ENCODE measurements around the gene GAPVD1. TPM values are rescaled to one million over a fixed set of nuclear protein-coding genes. Genes with fewer than 3 reads are reported as not detected.

The GAPVD1 gene
- polyA plus RNA-seq, 2 of the 4 experiments (the other 2 are of a cell fraction): 18.2 to 23.0 TPM

GRCh38 chr9:125330587-125330986 lies 69.0 kb downstream of the GAPVD1 start:
- CTCF ChIA-PET: interaction anchor here (0.7 to 1.6 kb wide), 3 partner anchors 44 to 1143 kb away, joined by 3 read pairs; no protein-coding TSS in a partner anchor

GRCh38 chr9:125332527-125332926 lies 70.9 kb downstream of the GAPVD1 start:
- Histone ChIP-seq H3K27ac (no peak overlapping the region), H3K4me1 (peaks cover 9% of the 10 kb centered on the region), H3K4me2 (no peak overlapping the region), H3K4me3 (no peak overlapping the region), H3K9me3 (no peaks in the 10 kb centered on the region)
- CTCF ChIA-PET: interaction anchor here (1.4 to 1.9 kb wide), 2 partner anchors 10 to 21 kb away, joined by 3 to 6 read pairs; no protein-coding TSS in a partner anchor
- ATAC-seq (no peak), FAIRE-seq (no peak), DNase-seq (ENCODE audit: low read depth in 1 of 2, low spot score in 1 of 2) (no peak)
- no peak for TF ChIP-seq USF2 (IDR thresholded peaks at IDR 0.05)
- no peak for TF ChIP-seq NPAS2 (CRISPR knock-in tag; IDR thresholded peaks at IDR 0.05; ENCODE audit: borderline replicate concordance)
- no peak for TF ChIP-seq RCOR1 (IDR thresholded peaks at IDR 0.05; ENCODE audit: low read depth, low read length)
- TF ChIP-seq ESRRA (IDR thresholded peaks at IDR 0.05; ENCODE audit: borderline replicate concordance, low read length): no peak
- no peak for TF ChIP-seq RNF2 (IDR thresholded peaks at IDR 0.05; ENCODE audit: borderline replicate concordance, low read depth)
- TF ChIP-seq CEBPB (IDR thresholded peaks at IDR 0.05): no peak
- TF ChIP-seq ATOH8 (CRISPR knock-in tag; IDR thresholded peaks at IDR 0.05; ENCODE audit: low read depth): no peak
- no peak for TF ChIP-seq PHF8 (IDR thresholded peaks at IDR 0.05; ENCODE audit: borderline replicate concordance, low read depth)
- TF ChIP-seq RAD21 (conservative IDR thresholded peaks at IDR 0.05 in 1 of 2, IDR thresholded peaks at IDR 0.05 in 1 of 2): no peak
- no peak for TF ChIP-seq ZNF302 (CRISPR knock-in tag; IDR thresholded peaks at IDR 0.05)
- no peak for TF ChIP-seq EP300 (IDR thresholded peaks at IDR 0.05)
- no peak for TF ChIP-seq BHLHE40 (IDR thresholded peaks at IDR 0.05; ENCODE audit: low read depth, low read length)
- POLR2A ChIA-PET: no interaction called here
- WGBS (ENCODE audit: missing lambda C conversion rate): 89% methylated on average over 3 of the region's 3 CpGs

More at GRCh38 chr9:125330587-125330986, 69.0 kb downstream of the GAPVD1 start:
- no peak overlapping the region for H3K27ac ChIP-seq
- DNase-seq (ENCODE audit: low read depth in 1 of 2, low spot score in 1 of 2) (no peak), FAIRE-seq (no peak), ATAC-seq (no peak)
- POLR2A ChIA-PET: interaction anchor here (0.7 kb wide), 1 partner anchor 74 kb away, joined by 3 read pairs; no protein-coding TSS in a partner anchor
- 91% methylated on average over 2 of the region's 2 CpGs for WGBS (ENCODE audit: missing lambda C conversion rate)
- H3K4me2 ChIP-seq: no peak overlapping the region
- H3K4me1 ChIP-seq: peaks cover 10% of the 10 kb centered on the region
- H3K9me3 ChIP-seq: no peaks in the 10 kb centered on the region
- H3K4me3 ChIP-seq: no peak overlapping the region
- TF ChIP-seq NR3C1 (IDR thresholded peaks at IDR 0.05) (no peak), ELK1 (IDR thresholded peaks at IDR 0.05; ENCODE audit: low read depth, low read length) (no peak), POLR2AphosphoS2 (conservative IDR thresholded peaks at IDR 0.05; ENCODE audit: low read length) (no peak), CBX8 (IDR thresholded peaks at IDR 0.05) (no peak), CEBPB (IDR thresholded peaks at IDR 0.05) (no peak), JUN (IDR thresholded peaks at IDR 0.05) (no peak), HDAC2 (IDR thresholded peaks at IDR 0.05) (no peak), CHD4 (IDR thresholded peaks at IDR 0.05; ENCODE audit: borderline replicate concordance) (no peak), CBX2 (IDR thresholded peaks at IDR 0.05; ENCODE audit: borderline replicate concordance, low read depth) (no peak), EP300 (IDR thresholded peaks at IDR 0.05) (no peak)

- H3K4me1 ChIP-seq: peaks cover 7% of the 10 kb centered on the region; the same call in 2 of the 3 replicates
- no peak for FAIRE-seq
- ChIA-PET POLR2A (no interaction called here), CTCF (no interaction called here)
- H3K4me3 ChIP-seq: no peak overlapping the region
- H3K27ac ChIP-seq: no peak overlapping the region
- no peak for TF ChIP-seq POLR2A (IDR thresholded peaks at IDR 0.05; ENCODE audit: low read length)
- peak in 1 of 2 experiments; percentile 38; a peak in 1 of 5 replicates for TF ChIP-seq RAD21 (conservative IDR thresholded peaks at IDR 0.05 in 1 of 2, IDR thresholded peaks at IDR 0.05 in 1 of 2)
- TF ChIP-seq CTCF (IDR thresholded peaks at IDR 0.05): no peak
- no peak for TF ChIP-seq HDAC2 (IDR thresholded peaks at IDR 0.05)
- TF ChIP-seq USF2 (IDR thresholded peaks at IDR 0.05): no peak
- TF ChIP-seq MAZ (IDR thresholded peaks at IDR 0.05; ENCODE audit: borderline replicate concordance, low read depth, low read length): no peak
- no peak for TF ChIP-seq FOXS1 (CRISPR knock-in tag; IDR thresholded peaks at IDR 0.05)
- TF ChIP-seq E2F6 (IDR thresholded peaks at IDR 0.05; ENCODE audit: borderline replicate concordance, low read depth): no peak
- DNase-seq (ENCODE audit: low read depth in 1 of 2, low spot score in 1 of 2): peak in 1 of 2 experiments; percentile 18
- H3K9me3 ChIP-seq: no peaks in the 10 kb centered on the region
- WGBS (ENCODE audit: missing lambda C conversion rate): 91% methylated on average over 8 of the region's 8 CpGs
- ATAC-seq: no peak
- H3K4me2 ChIP-seq: no peak overlapping the region
Measured at GRCh38 chr9:125337236-125337635, 75.6 kb downstream of the GAPVD1 start.

Measured in A549 (cell line).